IMR-90 (cell line): ENCODE results near the gene CEACAM16. TPM values are rescaled to one million over a fixed set of nuclear protein-coding genes. Genes with fewer than 3 reads are reported as not detected.

Experiments
- ATAC-seq: fragments of 200-7000 bp; cut with Tn5 transposase; 2 replicates; pipeline ENCODE4 v1.9.1; 2020; ENCODE audit warnings: low read depth, mild to moderate bottlenecking, moderate library complexity
- BruUV-seq: library from RNA; stranded (reverse); fragments of 400-500 nt; replicated peaks from 2 replicates; lab custom pipeline; 2021; lab: Mats Ljungman, UMichigan
- CTCF ChIA-PET: fragments of 300-600 bp; formaldehyde crosslinking; extraction: SDS; loops from one replicate; lab custom pipeline; 2021; ENCODE audit warnings: antibody characterized with exemption; lab: Yijun Ruan, JAX
- POLR2A ChIA-PET: fragments of 300-600 bp; sonication (Branson Sonifier 250); formaldehyde crosslinking; loops from one replicate; lab custom pipeline; 2022; ENCODE audit warnings: antibody characterized with exemption; ENCODE audit not compliant: unreplicated experiment; lab: Charles Lee
- DNase-seq: peaks from one replicate; pipeline ENCODE4 v3.0.0; 2013
- H2AFZ ChIP-seq: replicated peaks from 2 replicates; pipeline ENCODE3; 2013; ENCODE audit warnings: low read length, mild to moderate bottlenecking; ENCODE audit not compliant: poor library complexity
- H2AK5ac ChIP-seq: 2 replicates; pipeline ENCODE4 v1.6.1; 2013; ENCODE audit warnings: low read depth, low read length, inconsistent platforms
- H2AK9ac ChIP-seq: replicated peaks from 2 replicates; pipeline ENCODE3; 2013; ENCODE audit warnings: mild to moderate bottlenecking, low read depth, low read length, moderate library complexity; ENCODE audit not compliant: poor library complexity
- H2BK120ac ChIP-seq: 2 replicates; pipeline ENCODE4 v1.6.1; 2013; ENCODE audit warnings: low read depth, low read length, inconsistent platforms
- H2BK15ac ChIP-seq: 3 replicates; pipeline ENCODE4 v1.6.1; 2013; ENCODE audit warnings: low read depth, low read length, inconsistent platforms
- H2BK20ac ChIP-seq: 2 replicates; pipeline ENCODE4 v1.6.1; 2013; ENCODE audit warnings: low read depth, mild to moderate bottlenecking, inconsistent platforms, low read length, moderate library complexity
- H2BK5ac ChIP-seq: 2 replicates; pipeline ENCODE4 v1.6.1; 2013; ENCODE audit warnings: mild to moderate bottlenecking, low read depth, low read length, inconsistent platforms; ENCODE audit not compliant: poor library complexity, severe bottlenecking
- H3K14ac ChIP-seq: replicated peaks from 2 replicates; pipeline ENCODE4 v1.6.1; 2013; ENCODE audit warnings: low read depth, low read length, inconsistent platforms
- H3K18ac ChIP-seq: 2 replicates; pipeline ENCODE4 v1.6.1; 2013; ENCODE audit warnings: low read depth, low read length, control low read depth
- H3K23ac ChIP-seq: 2 replicates; pipeline ENCODE4 v1.6.1; 2013; ENCODE audit warnings: low read depth, low read length, inconsistent platforms
- H3K27ac ChIP-seq: 2 replicates; pipeline ENCODE4 v1.5.1; 2013; ENCODE audit warnings: mild to moderate bottlenecking, control low read depth, low read length; ENCODE audit not compliant: insufficient read depth
- H3K27me3 ChIP-seq: 2 replicates; pipeline ENCODE4 v1.6.1; 2013; ENCODE audit warnings: low read length; ENCODE audit not compliant: control insufficient read depth, insufficient read depth
- H3K36me3 ChIP-seq: 2 replicates; pipeline ENCODE4 v1.6.1; 2013; ENCODE audit warnings: low read length, mixed read lengths; ENCODE audit not compliant: control insufficient read depth, insufficient read depth
- H3K4ac ChIP-seq: 2 replicates; pipeline ENCODE4 v1.6.1; 2013; ENCODE audit warnings: low read depth, low read length, inconsistent platforms
- H3K4me1 ChIP-seq: 2 replicates; pipeline ENCODE4 v1.6.1; 2013; ENCODE audit warnings: low read length, mixed read lengths; ENCODE audit not compliant: control insufficient read depth, insufficient read depth
- H3K4me2 ChIP-seq: 2 replicates; pipeline ENCODE4 v1.6.1; 2013; ENCODE audit warnings: low read depth, mild to moderate bottlenecking, control low read depth, low read length, moderate library complexity
- H3K4me3 ChIP-seq: 2 replicates; pipeline ENCODE4 v1.5.1; 2013; ENCODE audit warnings: low read depth, mild to moderate bottlenecking, control low read depth, low read length, moderate library complexity; ENCODE audit not compliant: insufficient read depth
- H3K56ac ChIP-seq: 2 replicates; pipeline ENCODE4 v1.6.1; 2013; ENCODE audit warnings: low read length, inconsistent platforms; ENCODE audit not compliant: insufficient read depth; ENCODE audit errors: extremely low read depth
- H3K79me1 ChIP-seq, 2 experiments: 2 replicates each; pipeline ENCODE4 v1.6.1; 2013; ENCODE audit warnings: low read length in 2 of 2, inconsistent platforms in 1 of 2, low read depth in 1 of 2
- H3K9ac ChIP-seq: 2 replicates; pipeline ENCODE4 v1.6.1; 2013; ENCODE audit warnings: low read depth, low read length, control low read depth
- H3K9me1 ChIP-seq: 2 replicates; pipeline ENCODE4 v1.6.1; 2013; ENCODE audit warnings: low read length, inconsistent platforms; ENCODE audit not compliant: insufficient read depth
- H3K9me3 ChIP-seq: 2 replicates; pipeline ENCODE4 v1.6.1; 2013; ENCODE audit warnings: low read length; ENCODE audit not compliant: control insufficient read depth, insufficient read depth
- H4K20me1 ChIP-seq: 2 replicates; pipeline ENCODE4 v1.6.1; 2013; ENCODE audit warnings: low read length, inconsistent platforms; ENCODE audit not compliant: insufficient read depth
- H4K5ac ChIP-seq: 2 replicates; pipeline ENCODE4 v1.6.1; 2013; ENCODE audit warnings: mild to moderate bottlenecking, low read depth, low read length, control low read depth
- H4K8ac ChIP-seq, 2 experiments: 2 replicates each; pipeline ENCODE4 v1.6.1; 2013; ENCODE audit warnings: low read depth in 2 of 2, low read length in 2 of 2, control low read depth in 1 of 2, inconsistent platforms in 1 of 2
- H4K91ac ChIP-seq: 2 replicates; pipeline ENCODE4 v1.6.1; 2013; ENCODE audit warnings: low read depth, low read length, inconsistent platforms; ENCODE audit not compliant: insufficient read depth
- BHLHE40 ChIP-seq: fragments of 150-350 bp; IDR thresholded peaks from 2 replicates; pipeline ENCODE4 v1.6.1; 2016; ENCODE audit warnings: mild to moderate bottlenecking, low read depth, low read length
- CTCF ChIP-seq: conservative IDR thresholded peaks from 2 replicates; pipeline ENCODE4 v1.5.1; 2012; ENCODE audit warnings: mild to moderate bottlenecking, low read depth, low read length, improper control_type of control experiment
- FOS ChIP-seq: fragments of 150-350 bp; IDR thresholded peaks from 2 replicates; pipeline ENCODE4 v1.6.1; 2016; ENCODE audit warnings: low read depth, low read length
- MAFK ChIP-seq: IDR thresholded peaks from 2 replicates; pipeline ENCODE4 v1.6.1; 2012; ENCODE audit warnings: low read depth, low read length, improper control_type of control experiment
- POLR2A ChIP-seq: IDR thresholded peaks from 2 replicates; pipeline ENCODE4 v1.6.1; 2012; ENCODE audit warnings: mild to moderate bottlenecking, low read depth, low read length
- USF2 ChIP-seq: fragments of 150-350 bp; IDR thresholded peaks from 2 replicates; pipeline ENCODE4 v1.6.1; 2017; ENCODE audit warnings: mild to moderate bottlenecking, antibody characterized with exemption, low read length, low read depth
- WGBS, 2 experiments: methylation state at CpG; one replicate each; pipeline versions ENCODE4 v1.1.5 to v1.1.7; 2013; ENCODE audit warnings: missing lambda C conversion rate in 2 of 2; ENCODE audit not compliant: insufficient read length in 1 of 2; ENCODE audit errors: extremely low coverage in 2 of 2; 5-methylcytosine and 5-hydroxymethylcytosine counted together
- dilution Hi-C: fragments of 300-500 bp; cut with HindIII; formaldehyde crosslinking; loops from one replicate; pipeline ENCODE4 v1.14.3; 2018; ENCODE audit warnings: low sequenced_read_pairs; ENCODE audit not compliant: unreplicated experiment
- in situ Hi-C: fragments of 300-500 bp; cut with MboI; formaldehyde crosslinking; loops from 3 replicates; pipeline ENCODE4 v1.14.3; 2019; ENCODE audit warnings: low sequenced_read_pairs, inconsistent platforms, mixed read lengths
- intact Hi-C: fragments of 100-400 bp; cut with micrococcal nuclease; formaldehyde crosslinking; loops from 2 replicates; pipeline ENCODE4 v1.10.0; 2022
- microRNA-seq, 2 experiments: library from miRNA; stranded (forward) in 1 of 2; unstranded in 1 of 2; fragments of 10-50 nt in 1 of 2; fragments of <30 nt in 1 of 2; gene quantifications in 1 of 2; microRNA quantifications in 1 of 2; one replicate each; pipeline versions ENCODE3 to v1.1.0; 2013 to 2020; ENCODE audit not compliant: insufficient read depth in 1 of 2, insufficient read length in 1 of 2, unreplicated experiment in 1 of 2
- polyA plus RNA-seq, 3 experiments: library from polyadenylated mRNA; depleted of rRNA; stranded (reverse); fragments of >200 nt; gene quantifications; 2 replicates each; pipeline ENCODE4 v1.2.3, GENCODE V29; 2012; ENCODE audit warnings: low replicate concordance in 1 of 3
- small RNA-seq, 5 experiments: library from RNA; depleted of rRNA; stranded (forward); fragments of <200 nt; gene quantifications; one replicate each; pipeline ENCODE3, GENCODE V24; 2012
- total RNA-seq: library from RNA; depleted of rRNA; stranded (reverse); fragments of >200 nt; gene quantifications from 2 replicates; pipeline ENCODE4 v1.2.3, GENCODE V29; 2012; rRNA removed

Gene CEACAM16
- total and polyA plus RNA-seq, 2 of the 4 experiments (the other 2 are of a cell fraction), result not detected

- Histone ChIP-seq H3K18ac (no peak overlapping the region), H3K14ac (no peak overlapping the region), H2AK9ac (no peak overlapping the region), H2AK5ac (no peak overlapping the region), H3K56ac (no peak overlapping the region), H3K9me3 (no peaks in the 10 kb centered on the region), H3K27me3 (no peaks in the 10 kb centered on the region), H3K27ac (no peak overlapping the region), H3K23ac (no peak overlapping the region), H3K4ac (no peak overlapping the region), H3K4me1 (peaks cover 43% of the 10 kb centered on the region), H4K8ac (no peak overlapping the region), H4K5ac (no peak overlapping the region), H2AFZ (no peak overlapping the region), H2BK15ac (no peak overlapping the region), H3K4me2 (no peak overlapping the region), H3K9me1 (peaks cover 16% of the 10 kb centered on the region), H4K20me1 (peaks cover 10% of the 10 kb centered on the region; the same call in 1 of the 2 replicates), H3K4me3 (no peak overlapping the region), H3K36me3 (peaks cover 49% of the 10 kb centered on the region), H2BK20ac (no peak overlapping the region), H3K79me1 (peaks cover 16 to 54% of the 10 kb centered on the region in 2 experiments), H2BK5ac (no peak overlapping the region), H3K9ac (no peak overlapping the region), H4K91ac (no peak overlapping the region), H2BK120ac (no peak overlapping the region)
- dilution Hi-C loops (no loop called here), in situ Hi-C loops (no loop called here), intact Hi-C loops (loop anchor here (5.0 kb wide), 1 partner anchor 37 kb away; no protein-coding TSS in a partner anchor)
- DNase-seq, result no peak
- TSS peak; percentile 73 for BruUV-seq
- CTCF ChIA-PET, result no interaction called here
- WGBS, 2 experiments, result 87% methylated on average over 3 of the region's 10 CpGs; no CpG with 5 or more reads in 1 of the 2 experiments
- no peak for ATAC-seq
- TF ChIP-seq FOS (no peak), CTCF (no peak), MAFK (no peak), POLR2A (no peak), USF2 (no peak), BHLHE40 (no peak)
- POLR2A ChIA-PET, result no interaction called here
These were observed 60.3 kb downstream of the CEACAM16 start for GRCh38 chr19:44759083-44759804.

Small RNAs within 50 kb of the gene (microRNA-seq; reads per million reads assigned to microRNA genes)
- gene MIR4531 (ENCODE audit: unreplicated experiment) (not detected), gene MIR8085 (ENCODE audit: unreplicated experiment) (not detected), gene RF00285 (ENCODE audit: insufficient read depth, insufficient read length) (not detected)

Small RNAs within 50 kb of the gene (small RNA-seq; reads per million reads assigned to genes)
- 0 reads per million in 5 experiments for gene RF00285

Other genes with a start within 250 kb of the CEACAM16 start
- gene ZNF180, start 198.6 kb upstream of the CEACAM16 start, total RNA-seq, result 9.7 and 26.3 TPM in 2 replicates
- gene ZNF180, start 198.6 kb upstream of the CEACAM16 start, polyA plus RNA-seq (2012; rRNA removed), result 2.8 and 3.4 TPM in 2 replicates
- gene CEACAM20, start 169.5 kb upstream of the CEACAM16 start, total RNA-seq, result not detected in 2 replicates
- not detected in 2 replicates for gene CEACAM20, start 169.5 kb upstream of the CEACAM16 start, polyA plus RNA-seq (2012; rRNA removed)
- gene IGSF23, start 85.6 kb upstream of the CEACAM16 start, total RNA-seq, result under 0.01 TPM in 1 of 2 replicates, not detected in the other
- gene IGSF23, start 85.6 kb upstream of the CEACAM16 start, polyA plus RNA-seq (2012; rRNA removed), result 0.26 and 0.27 TPM in 2 replicates
- 93.0 and 106 TPM in 2 replicates for gene PVR, start 55.2 kb upstream of the CEACAM16 start, total RNA-seq
- gene PVR, start 55.2 kb upstream of the CEACAM16 start, polyA plus RNA-seq (2012; rRNA removed), result 117 and 122 TPM in 2 replicates
- 0.56 and 0.72 TPM in 2 replicates for gene CEACAM19, start 27.7 kb upstream of the CEACAM16 start, total RNA-seq
- 9.3 and 10.3 TPM in 2 replicates for gene CEACAM19, start 27.7 kb upstream of the CEACAM16 start, polyA plus RNA-seq (2012; rRNA removed)
- 1.6 and 1.9 TPM in 2 replicates for gene BCL3, start 49.6 kb downstream of the CEACAM16 start, total RNA-seq
- gene BCL3, start 49.6 kb downstream of the CEACAM16 start, polyA plus RNA-seq (2012; rRNA removed), result 24.1 and 26.0 TPM in 2 replicates
- not detected in 2 replicates for gene CBLC, start 78.7 kb downstream of the CEACAM16 start, total RNA-seq
- not detected in 2 replicates for gene CBLC, start 78.7 kb downstream of the CEACAM16 start, polyA plus RNA-seq (2012; rRNA removed)
- 2.3 and 2.8 TPM in 2 replicates for gene BCAM, start 110.0 kb downstream of the CEACAM16 start, total RNA-seq
- 27.5 and 35.7 TPM in 2 replicates for gene BCAM, start 110.0 kb downstream of the CEACAM16 start, polyA plus RNA-seq (2012; rRNA removed)
- gene NECTIN2, start 147.1 kb downstream of the CEACAM16 start, total RNA-seq, result 77.8 and 78.0 TPM in 2 replicates
- gene NECTIN2, start 147.1 kb downstream of the CEACAM16 start, polyA plus RNA-seq (2012; rRNA removed), result 169 and 170 TPM in 2 replicates
- gene TOMM40, start 192.1 kb downstream of the CEACAM16 start, total RNA-seq, result 51.4 and 54.8 TPM in 2 replicates
- 62.6 and 71.9 TPM in 2 replicates for gene TOMM40, start 192.1 kb downstream of the CEACAM16 start, polyA plus RNA-seq (2012; rRNA removed)
- 0.18 TPM in 1 of 2 replicates, not detected in the other for gene APOE, start 206.6 kb downstream of the CEACAM16 start, total RNA-seq
- gene APOE, start 206.6 kb downstream of the CEACAM16 start, polyA plus RNA-seq (2012; rRNA removed), result 2.0 and 2.5 TPM in 2 replicates
- not detected in 2 replicates for gene APOC1, start 215.5 kb downstream of the CEACAM16 start, total RNA-seq
- 1.1 and 1.4 TPM in 2 replicates for gene APOC1, start 215.5 kb downstream of the CEACAM16 start, polyA plus RNA-seq (2012; rRNA removed)
- gene APOC4, start 243.1 kb downstream of the CEACAM16 start, total RNA-seq, result not detected in 2 replicates
- gene APOC4, start 243.1 kb downstream of the CEACAM16 start, polyA plus RNA-seq (2012; rRNA removed), result not detected in 2 replicates
- not detected in 2 replicates for gene APOC2, start 246.9 kb downstream of the CEACAM16 start, total RNA-seq
- not detected in 2 replicates for gene APOC2, start 246.9 kb downstream of the CEACAM16 start, polyA plus RNA-seq (2012; rRNA removed)